ENCODE results near the gene VPS45.

GRCh38 chr1:150022357-150022756 lies 45.2 kb upstream of the VPS45 start:
- TF ChIP-seq, protein P1, sequence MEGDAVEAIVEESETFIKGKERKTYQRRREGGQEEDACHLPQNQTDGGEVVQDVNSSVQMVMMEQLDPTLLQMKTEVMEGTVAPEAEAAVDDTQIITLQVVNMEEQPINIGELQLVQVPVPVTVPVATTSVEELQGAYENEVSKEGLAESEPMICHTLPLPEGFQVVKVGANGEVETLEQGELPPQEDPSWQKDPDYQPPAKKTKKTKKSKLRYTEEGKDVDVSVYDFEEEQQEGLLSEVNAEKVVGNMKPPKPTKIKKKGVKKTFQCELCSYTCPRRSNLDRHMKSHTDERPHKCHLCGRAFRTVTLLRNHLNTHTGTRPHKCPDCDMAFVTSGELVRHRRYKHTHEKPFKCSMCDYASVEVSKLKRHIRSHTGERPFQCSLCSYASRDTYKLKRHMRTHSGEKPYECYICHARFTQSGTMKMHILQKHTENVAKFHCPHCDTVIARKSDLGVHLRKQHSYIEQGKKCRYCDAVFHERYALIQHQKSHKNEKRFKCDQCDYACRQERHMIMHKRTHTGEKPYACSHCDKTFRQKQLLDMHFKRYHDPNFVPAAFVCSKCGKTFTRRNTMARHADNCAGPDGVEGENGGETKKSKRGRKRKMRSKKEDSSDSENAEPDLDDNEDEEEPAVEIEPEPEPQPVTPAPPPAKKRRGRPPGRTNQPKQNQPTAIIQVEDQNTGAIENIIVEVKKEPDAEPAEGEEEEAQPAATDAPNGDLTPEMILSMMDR (IDR thresholded peaks at IDR 0.05), result no peak
- no peak for TF ChIP-seq GATA2 (CRISPR knock-in tag; IDR thresholded peaks at IDR 0.05)
- no peak for TF ChIP-seq TEAD4 (IDR thresholded peaks at IDR 0.05; ENCODE audit: borderline replicate concordance, insufficient read depth)
- no peak for TF ChIP-seq RAD21 (IDR thresholded peaks at IDR 0.05; ENCODE audit: low read length)
- TF ChIP-seq USF2 (IDR thresholded peaks at IDR 0.05; ENCODE audit: borderline replicate concordance, low read depth, low read length), result no peak
- no peak for TF ChIP-seq CHD2 (IDR thresholded peaks at IDR 0.05; ENCODE audit: low read length, partially characterized antibody)
- no peak for TF ChIP-seq POLR2AphosphoS5 (IDR thresholded peaks at IDR 0.05; ENCODE audit: low read depth, low read length)
- no peak for TF ChIP-seq TCF12 (IDR thresholded peaks at IDR 0.05)
- no peak for TF ChIP-seq NFIC (IDR thresholded peaks at IDR 0.05; ENCODE audit: borderline replicate concordance)
- TF ChIP-seq GABPA (IDR thresholded peaks at IDR 0.05; ENCODE audit: low read depth), result no peak
- no peak for TF ChIP-seq FOXJ3 (CRISPR knock-in tag; IDR thresholded peaks at IDR 0.05)
- no peak for TF ChIP-seq EZH2phosphoT487 (IDR thresholded peaks at IDR 0.05; ENCODE audit: borderline replicate concordance, low read depth)
